Measurements from ENCODE around the gene ADORA1. TPM values are rescaled to one million over a fixed set of nuclear protein-coding genes. Genes with fewer than 3 reads are reported as not detected.

The ADORA1 gene
- polyA plus RNA-seq, 3 donors = 0.13 to 1.1 TPM; not detected in 1

DNA sequence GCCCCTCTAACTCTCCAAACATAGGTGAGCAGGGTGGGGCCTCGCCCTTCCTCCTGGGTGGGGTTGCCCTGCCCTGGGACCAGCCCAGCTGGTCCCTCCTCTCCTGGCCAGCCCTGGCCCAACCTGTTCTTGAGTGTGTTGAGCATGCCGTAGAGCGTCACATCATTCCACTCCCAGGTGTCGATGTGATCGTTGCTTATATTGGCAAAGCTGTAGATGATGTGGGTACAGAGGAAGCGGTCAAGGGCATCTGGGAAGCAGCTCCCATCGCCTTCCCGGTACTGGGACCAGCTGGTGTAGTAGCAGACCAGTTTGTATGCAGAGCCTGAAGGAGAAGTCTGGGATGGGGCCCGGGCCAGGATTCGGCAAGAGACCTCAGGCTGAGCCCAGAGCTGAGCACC is 57.5 kb downstream of the ADORA1 start:
- Mint-ChIP-seq H3K27me3 (ENCODE audit: low read depth in 3 of 3) (peaks cover 3 to 16% (median 10%) of the 10 kb centered on the region in 3 donors), H3K4me3 (peak overlapping the region in 1 of 2 donors; percentile 57), H3K27ac (peak overlapping the region in 1 of 7 donors; percentile 55), H3K36me3 (no peaks in the 10 kb centered on the region), H3K4me1 (peaks cover 27% of the 10 kb centered on the region), H3K9me3 (no peaks in the 10 kb centered on the region)
- no peak overlapping the region for H3K4me2 ChIP-seq (replicated peaks; ENCODE audit: extremely low read depth, low read length, poor library complexity, severe bottlenecking)
- H3K4me3 ChIP-seq (replicated peaks in 1 of 3; ENCODE audit: low read depth in 2 of 3, low read length in 3 of 3) = no peak overlapping the region
- peaks cover 8 to 17% of the 10 kb centered on the region in 2 donors for H3K4me1 ChIP-seq (ENCODE audit: control insufficient read depth in 1 of 2, insufficient read depth in 2 of 2, low read length in 2 of 2)
- H3K9me3 ChIP-seq (replicated peaks in 1 of 2; ENCODE audit: control insufficient read depth in 1 of 2, insufficient read depth in 1 of 2, low read length in 2 of 2) = no peaks in the 10 kb centered on the region
- H3K36me3 ChIP-seq (replicated peaks in 1 of 2; ENCODE audit: control insufficient read depth in 1 of 2, insufficient read depth in 2 of 2, low read length in 2 of 2) = no peaks in the 10 kb centered on the region
- H3K27me3 ChIP-seq (ENCODE audit: control insufficient read depth in 2 of 2, insufficient read depth in 2 of 2, low read length in 2 of 2) = no peaks in the 10 kb centered on the region
- no peaks in the 10 kb centered on the region for H3K79me2 ChIP-seq (ENCODE audit: insufficient read depth, low read length)
- H3K27ac ChIP-seq (ENCODE audit: low read depth in 1 of 2, low read length in 2 of 2) = no peak overlapping the region
- no peaks in the 10 kb centered on the region for H4K20me1 ChIP-seq (ENCODE audit: insufficient read depth, low read length)
- TF ChIP-seq, protein P1, sequence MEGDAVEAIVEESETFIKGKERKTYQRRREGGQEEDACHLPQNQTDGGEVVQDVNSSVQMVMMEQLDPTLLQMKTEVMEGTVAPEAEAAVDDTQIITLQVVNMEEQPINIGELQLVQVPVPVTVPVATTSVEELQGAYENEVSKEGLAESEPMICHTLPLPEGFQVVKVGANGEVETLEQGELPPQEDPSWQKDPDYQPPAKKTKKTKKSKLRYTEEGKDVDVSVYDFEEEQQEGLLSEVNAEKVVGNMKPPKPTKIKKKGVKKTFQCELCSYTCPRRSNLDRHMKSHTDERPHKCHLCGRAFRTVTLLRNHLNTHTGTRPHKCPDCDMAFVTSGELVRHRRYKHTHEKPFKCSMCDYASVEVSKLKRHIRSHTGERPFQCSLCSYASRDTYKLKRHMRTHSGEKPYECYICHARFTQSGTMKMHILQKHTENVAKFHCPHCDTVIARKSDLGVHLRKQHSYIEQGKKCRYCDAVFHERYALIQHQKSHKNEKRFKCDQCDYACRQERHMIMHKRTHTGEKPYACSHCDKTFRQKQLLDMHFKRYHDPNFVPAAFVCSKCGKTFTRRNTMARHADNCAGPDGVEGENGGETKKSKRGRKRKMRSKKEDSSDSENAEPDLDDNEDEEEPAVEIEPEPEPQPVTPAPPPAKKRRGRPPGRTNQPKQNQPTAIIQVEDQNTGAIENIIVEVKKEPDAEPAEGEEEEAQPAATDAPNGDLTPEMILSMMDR (IDR thresholded peaks at IDR 0.05) = no peak
- 98% methylated on average over 6 of the region's 10 CpGs for WGBS (ENCODE audit: insufficient coverage)
- H3K9ac ChIP-seq (ENCODE audit: insufficient read depth, low read length, poor library complexity, severe bottlenecking) = no peak overlapping the region
- no peak overlapping the region for H2AFZ ChIP-seq (ENCODE audit: insufficient read depth, low read depth, low read length, poor library complexity, severe bottlenecking)
- DNase-seq = no peak
- intact Hi-C loops (cut with micrococcal nuclease) = no loop called here

DNA sequence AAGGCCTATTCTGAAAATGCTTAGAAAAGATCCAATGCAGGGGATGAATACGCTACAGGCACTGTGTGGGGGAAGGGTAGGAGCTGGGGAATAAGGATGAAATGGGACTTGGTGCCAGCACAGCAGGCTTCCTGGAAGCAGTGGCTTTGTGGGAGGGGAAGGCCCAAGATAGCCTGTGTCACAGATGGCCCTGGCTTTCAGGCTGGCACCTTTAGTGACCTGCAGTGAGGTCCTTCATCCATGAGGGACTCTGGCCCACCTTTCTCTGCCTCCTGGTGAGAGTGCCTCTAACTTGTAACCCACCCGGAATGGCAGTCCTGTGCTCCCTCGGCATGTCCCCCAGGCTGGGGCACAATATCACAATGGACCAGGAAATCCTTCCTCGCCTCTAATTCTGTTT is 58.1 kb downstream of the ADORA1 start:
- Histone ChIP-seq H3K4me1 (ENCODE audit: control insufficient read depth in 1 of 2, insufficient read depth in 2 of 2, low read length in 2 of 2) (peaks cover 8 to 17% of the 10 kb centered on the region in 2 donors), H3K27ac (ENCODE audit: low read depth in 1 of 2, low read length in 2 of 2) (no peak overlapping the region), H3K9me3 (replicated peaks in 1 of 2; ENCODE audit: control insufficient read depth in 1 of 2, insufficient read depth in 1 of 2, low read length in 2 of 2) (no peaks in the 10 kb centered on the region), H3K79me2 (ENCODE audit: insufficient read depth, low read length) (no peaks in the 10 kb centered on the region), H2AFZ (ENCODE audit: insufficient read depth, low read depth, low read length, poor library complexity, severe bottlenecking) (no peak overlapping the region), H3K9ac (ENCODE audit: insufficient read depth, low read length, poor library complexity, severe bottlenecking) (no peak overlapping the region), H3K4me3 (replicated peaks in 1 of 3; ENCODE audit: low read depth in 2 of 3, low read length in 3 of 3) (no peak overlapping the region), H4K20me1 (ENCODE audit: insufficient read depth, low read length) (no peaks in the 10 kb centered on the region), H3K27me3 (ENCODE audit: control insufficient read depth in 2 of 2, insufficient read depth in 2 of 2, low read length in 2 of 2) (no peaks in the 10 kb centered on the region), H3K36me3 (replicated peaks in 1 of 2; ENCODE audit: control insufficient read depth in 1 of 2, insufficient read depth in 2 of 2, low read length in 2 of 2) (no peaks in the 10 kb centered on the region), H3K4me2 (replicated peaks; ENCODE audit: extremely low read depth, low read length, poor library complexity, severe bottlenecking) (no peak overlapping the region)
- H3K4me1 Mint-ChIP-seq = peaks cover 29% of the 10 kb centered on the region
- intact Hi-C loops (cut with micrococcal nuclease) = no loop called here
- no peak overlapping the region for H3K4me3 Mint-ChIP-seq
- H3K36me3 Mint-ChIP-seq = no peaks in the 10 kb centered on the region
- DNase-seq = no peak
- WGBS (ENCODE audit: insufficient coverage) = 98% methylated on average over 4 of the region's 4 CpGs
- H3K9me3 Mint-ChIP-seq = no peaks in the 10 kb centered on the region
- H3K27me3 Mint-ChIP-seq (ENCODE audit: low read depth in 3 of 3) = peaks cover 3 to 19% (median 10%) of the 10 kb centered on the region in 3 donors
- TF ChIP-seq, protein P1 (IDR thresholded peaks at IDR 0.05) = no peak
- H3K27ac Mint-ChIP-seq = peak overlapping the region in 1 of 7 donors; percentile 55

Measured in CD14-positive monocyte (primary cell).